PC-3 (cell line): ENCODE data around the gene STARD4. TPM values are rescaled to one million over a fixed set of nuclear protein-coding genes. Genes with fewer than 3 reads are reported as not detected.

Source experiments
- ATAC-seq: fragments of 200-7000 bp; cut with Tn5 transposase; 2 replicates; pipeline ENCODE4 v1.9.1; 2020; ENCODE audit warnings: mild to moderate bottlenecking, moderate library complexity
- BruUV-seq: library from RNA; stranded (reverse); fragments of 400-500 nt; replicated peaks from 2 replicates; lab custom pipeline; 2021; lab: Mats Ljungman, UMichigan
- CTCF ChIA-PET: fragments of 300-600 bp; sonication (Branson Sonifier 250); formaldehyde crosslinking; loops from one replicate; lab custom pipeline; 2022; ENCODE audit warnings: antibody characterized with exemption; lab: Charles Lee
- POLR2A ChIA-PET: fragments of 300-600 bp; sonication (Branson Sonifier 250); formaldehyde crosslinking; loops from one replicate; lab custom pipeline; 2022; ENCODE audit warnings: antibody characterized with exemption; ENCODE audit not compliant: unreplicated experiment; lab: Charles Lee
- DNase-seq: peaks from one replicate; pipeline ENCODE4 v3.0.0-alpha.2; 2015
- H2AFZ ChIP-seq: fragments of 300-600 bp; sonication (generic); 2 replicates; pipeline ENCODE4 v1.6.0; 2016; ENCODE audit warnings: antibody characterized with exemption, low read length
- H3F3A ChIP-seq: fragments of 300-600 bp; sonication (generic); one replicate; pipeline ENCODE4 v1.6.0; 2017; ENCODE audit warnings: antibody characterized with exemption, low read length, control low read depth, mild to moderate bottlenecking; ENCODE audit not compliant: unreplicated experiment
- H3K27ac ChIP-seq: fragments of 300-600 bp; sonication (generic); 2 replicates; pipeline ENCODE4 v1.5.1; 2016; ENCODE audit warnings: mild to moderate bottlenecking, low read length
- H3K27me3 ChIP-seq: fragments of 300-600 bp; sonication (generic); 2 replicates; pipeline ENCODE4 v1.6.1; 2016; ENCODE audit warnings: low read length, mixed read lengths
- H3K36me3 ChIP-seq: fragments of 300-600 bp; sonication (generic); 2 replicates; pipeline ENCODE4 v1.6.1; 2016; ENCODE audit warnings: low read depth, mixed run types, low read length, mixed read lengths
- H3K4me1 ChIP-seq: fragments of 300-600 bp; sonication (generic); 2 replicates; pipeline ENCODE4 v1.5.1; 2016; ENCODE audit warnings: low read length; ENCODE audit not compliant: insufficient read depth
- H3K4me2 ChIP-seq: fragments of 300-600 bp; sonication (generic); 2 replicates; pipeline ENCODE4 v1.6.0; 2016; ENCODE audit warnings: low read length
- H3K4me3 ChIP-seq: fragments of 300-600 bp; sonication (generic); 2 replicates; pipeline ENCODE4 v1.5.1; 2016; ENCODE audit warnings: mild to moderate bottlenecking, low read length, mixed read lengths
- H3K79me2 ChIP-seq: fragments of 300-600 bp; sonication (generic); 2 replicates; pipeline ENCODE4 v1.6.1; 2017; ENCODE audit warnings: low read length, mixed read lengths
- H3K9ac ChIP-seq: fragments of 300-600 bp; sonication (generic); 2 replicates; pipeline ENCODE4 v1.6.0; 2016; ENCODE audit warnings: mild to moderate bottlenecking, low read length
- H3K9me2 ChIP-seq: fragments of 300-600 bp; sonication (generic); replicated peaks from 2 replicates; pipeline ENCODE4 v1.6.1; 2016; ENCODE audit warnings: mixed run types, low read length, mixed read lengths
- H3K9me3 ChIP-seq: fragments of 300-600 bp; sonication (generic); 2 replicates; pipeline ENCODE4 v1.6.1; 2016; ENCODE audit warnings: low read length, mixed read lengths
- H4K20me1 ChIP-seq: fragments of 300-600 bp; sonication (generic); 2 replicates; pipeline ENCODE4 v1.6.1; 2016; ENCODE audit warnings: low read length, mixed read lengths
- CTCF ChIP-seq: fragments of 300-600 bp; sonication (generic); conservative IDR thresholded peaks from 2 replicates; pipeline ENCODE4 v1.5.1; 2017; ENCODE audit warnings: antibody characterized with exemption, low read depth, mild to moderate bottlenecking, low read length
- EZH2 ChIP-seq: fragments of 300-600 bp; sonication (generic); IDR thresholded peaks from one replicate; pipeline ENCODE4 v1.6.1; 2017; ENCODE audit warnings: antibody characterized with exemption, mild to moderate bottlenecking, low read length; ENCODE audit not compliant: unreplicated experiment
- EZH2phosphoT487 ChIP-seq: fragments of 300-600 bp; sonication (generic); IDR thresholded peaks from 2 replicates; pipeline ENCODE4 v1.6.1; 2018; ENCODE audit warnings: mild to moderate bottlenecking, antibody characterized with exemption, low read length, borderline replicate concordance
- intact Hi-C: fragments of 100-400 bp; cut with micrococcal nuclease; formaldehyde crosslinking; loops from 2 replicates; pipeline ENCODE4 v1.9.0; 2023
- total RNA-seq: library from RNA; depleted of rRNA; stranded (reverse); fragments of >200 nt; gene quantifications from 2 replicates; pipeline ENCODE4 v1.2.3, GENCODE V29; 2014

Gene STARD4
- total RNA-seq, 1 experiment from 2014 or later: 17.1 TPM

DNA sequence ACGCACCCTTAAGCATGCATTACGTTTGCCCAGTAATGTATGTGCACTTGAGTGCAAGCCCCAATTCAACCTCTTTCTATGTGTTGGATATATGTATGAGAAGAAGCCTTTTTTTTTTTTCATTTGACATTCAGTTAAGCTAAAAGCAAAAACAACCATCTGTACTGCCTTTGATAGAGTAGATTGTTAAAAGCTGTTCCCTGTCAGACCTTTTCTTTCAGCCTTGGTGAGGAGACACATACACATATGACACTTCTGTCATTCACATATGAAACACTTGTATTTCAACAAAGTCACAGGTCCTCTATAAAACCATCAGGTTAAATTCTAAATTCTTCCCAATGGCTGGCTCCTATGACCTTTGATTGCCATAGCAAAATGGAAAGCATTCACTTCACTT is 40.2 kb upstream of the STARD4 start:
- Histone ChIP-seq H3K9me2 (no peaks in the 10 kb centered on the region), H3K79me2 (no peaks in the 10 kb centered on the region), H2AFZ (no peak overlapping the region), H3K36me3 (no peaks in the 10 kb centered on the region), H3K27me3 (no peaks in the 10 kb centered on the region), H3K27ac (no peak overlapping the region), H3K4me1 (peaks cover 21% of the 10 kb centered on the region), H3K4me3 (no peak overlapping the region), H4K20me1 (no peaks in the 10 kb centered on the region), H3K4me2 (no peak overlapping the region), H3K9ac (no peak overlapping the region), H3K9me3 (no peaks in the 10 kb centered on the region), H3F3A (no peaks in the 10 kb centered on the region)
- DNase-seq (no peak), ATAC-seq (no peak)
- TF ChIP-seq CTCF: no peak
- no peak for TF ChIP-seq EZH2
- TF ChIP-seq EZH2phosphoT487: no peak
- ChIA-PET CTCF (interaction anchor here (0.6 kb wide), 2 partner anchors 22 to 154 kb away, joined by 5 to 6 read pairs; no protein-coding TSS in a partner anchor), POLR2A (no interaction called here)
- intact Hi-C loops: loop anchor here (5.0 kb wide), 2 partner anchors 280 to 460 kb away; no protein-coding TSS in a partner anchor
- BruUV-seq: no TSS peak

- Histone ChIP-seq H3K27me3 (no peaks in the 10 kb centered on the region), H3K79me2 (no peaks in the 10 kb centered on the region), H3F3A (no peaks in the 10 kb centered on the region), H3K9me3 (no peaks in the 10 kb centered on the region), H2AFZ (peak overlapping the region; percentile 20), H3K27ac (peak overlapping the region; percentile 54), H3K36me3 (no peaks in the 10 kb centered on the region), H3K9ac (no peak overlapping the region), H4K20me1 (no peaks in the 10 kb centered on the region), H3K9me2 (no peaks in the 10 kb centered on the region), H3K4me1 (peaks cover 21% of the 10 kb centered on the region), H3K4me2 (peak overlapping the region; percentile 52), H3K4me3 (no peak overlapping the region)
- ChIA-PET POLR2A (no interaction called here), CTCF (no interaction called here)
- intact Hi-C loops: loop anchor here (2.0 to 5.0 kb wide), 3 partner anchors 197 to 461 kb away; no protein-coding TSS in a partner anchor
- peak; percentile 41 for DNase-seq
- no TSS peak for BruUV-seq
- TF ChIP-seq EZH2phosphoT487 (no peak), CTCF (no peak), EZH2 (no peak)
- ATAC-seq: peak; percentile 27
Observed at GRCh38 chr5:111551569-111552275, 39.4 kb upstream of the STARD4 start.
